Measurements from ENCODE around the gene MSI2. TPM values are rescaled to one million over a fixed set of nuclear protein-coding genes. Genes with fewer than 3 reads are reported as not detected.

The MSI2 gene
- total RNA-seq, 4 donors from 2014 or later = 9.9 to 18.5 (median 13.8) TPM

GRCh38 chr17:57226793-57227192 lies 29.5 kb upstream of the MSI2 start:
- intact Hi-C loops (cut with DNase I; ENCODE audit: low total_unique reads) = no loop called here
- no peak overlapping the region for H3K4me3 ChIP-seq (ENCODE audit: low read depth, poor library complexity, severe bottlenecking)
- 53 to 63% methylated on average over 1 of the region's 1 CpG for WGBS, 2 donors
- no peak for DNase-seq (ENCODE audit: low spot score in 2 of 2)
- TF ChIP-seq CTCF (IDR thresholded peaks at IDR 0.05) (no peak), POLR2A (IDR thresholded peaks at IDR 0.05) (no peak)

- no peak overlapping the region for H3K4me3 ChIP-seq (ENCODE audit: low read depth, poor library complexity, severe bottlenecking)
- intact Hi-C loops (cut with DNase I; ENCODE audit: low total_unique reads) = no loop called here
- 37 to 41% methylated on average over 4 of the region's 4 CpGs for WGBS, 2 donors
- no peak for DNase-seq (ENCODE audit: low spot score in 2 of 2)
- TF ChIP-seq POLR2A (IDR thresholded peaks at IDR 0.05) (no peak), CTCF (IDR thresholded peaks at IDR 0.05) (no peak)
Measured at GRCh38 chr17:57228911-57229310, 27.4 kb upstream of the MSI2 start.

- 70 to 71% methylated on average over 2 of the region's 2 CpGs for WGBS, 2 donors
- intact Hi-C loops (cut with DNase I; ENCODE audit: low total_unique reads) = no loop called here
- no peak for TF ChIP-seq POLR2A (IDR thresholded peaks at IDR 0.05)
- TF ChIP-seq CTCF (IDR thresholded peaks at IDR 0.05) = no peak
- DNase-seq (ENCODE audit: low spot score in 2 of 2) = no peak
- H3K4me3 ChIP-seq (ENCODE audit: low read depth, poor library complexity, severe bottlenecking) = no peak overlapping the region
Measured at GRCh38 chr17:57234061-57234738, 22.1 kb upstream of the MSI2 start.

- H3K4me3 ChIP-seq (ENCODE audit: low read depth, poor library complexity, severe bottlenecking) = no peak overlapping the region
- TF ChIP-seq CTCF (IDR thresholded peaks at IDR 0.05) (no peak), POLR2A (IDR thresholded peaks at IDR 0.05) (no peak)
- intact Hi-C loops (cut with DNase I; ENCODE audit: low total_unique reads) = no loop called here
- no peak for DNase-seq (ENCODE audit: low spot score in 2 of 2)
- WGBS, 2 donors = 59 to 61% methylated on average over 1 of the region's 1 CpG
Measured at GRCh38 chr17:57234739-57235092, 21.6 kb upstream of the MSI2 start.

GRCh38 chr17:57235124-57235523 lies 21.2 kb upstream of the MSI2 start:
- WGBS, 2 donors = 90 to 92% methylated on average over 6 of the region's 6 CpGs
- TF ChIP-seq POLR2A (IDR thresholded peaks at IDR 0.05) (no peak), CTCF (IDR thresholded peaks at IDR 0.05) (no peak)

More at GRCh38 chr17:57235124-57235523, 21.2 kb upstream of the MSI2 start:
- no peak for DNase-seq (ENCODE audit: low spot score in 2 of 2)
- intact Hi-C loops (cut with DNase I; ENCODE audit: low total_unique reads) = no loop called here
- H3K4me3 ChIP-seq (ENCODE audit: low read depth, poor library complexity, severe bottlenecking) = no peak overlapping the region
